ENCODE results near the gene CDH4. TPM values are rescaled to one million over a fixed set of nuclear protein-coding genes. Genes with fewer than 3 reads are reported as not detected.

CDH4 gene
- total RNA-seq, 2 experiments from 2014 or later = 0.11 to 0.18 TPM

- no peak for TF ChIP-seq CTCF (IDR thresholded peaks at IDR 0.05)
- POLR2A ChIA-PET = no interaction called here
- CTCF ChIA-PET = no interaction called here
- H3K27ac Mint-ChIP-seq = no peak overlapping the region
- no peak overlapping the region for H3K4me3 Mint-ChIP-seq
- no peaks in the 10 kb centered on the region for H3K27me3 Mint-ChIP-seq
- DNase-seq (no peak), ATAC-seq (no peak)
- no peaks in the 10 kb centered on the region for H3K4me1 Mint-ChIP-seq (ENCODE audit: low read depth)
- H3K36me3 Mint-ChIP-seq (ENCODE audit: low read depth) = no peaks in the 10 kb centered on the region
- intact Hi-C loops (cut with micrococcal nuclease) = no loop called here
- H3K9me3 Mint-ChIP-seq = peaks cover 7% of the 10 kb centered on the region
Measured at GRCh38 chr20:61785567-61785816, 533.4 kb downstream of the CDH4 start.

- no peaks in the 10 kb centered on the region for H3K27me3 Mint-ChIP-seq
- intact Hi-C loops (cut with micrococcal nuclease) = no loop called here
- H3K9me3 Mint-ChIP-seq = peaks cover 1% of the 10 kb centered on the region
- DNase-seq (no peak), ATAC-seq (no peak)
- H3K36me3 Mint-ChIP-seq (ENCODE audit: low read depth) = no peaks in the 10 kb centered on the region
- no peak overlapping the region for H3K27ac Mint-ChIP-seq
- POLR2A ChIA-PET = no interaction called here
- no peak for TF ChIP-seq CTCF (IDR thresholded peaks at IDR 0.05)
- H3K4me3 Mint-ChIP-seq = no peak overlapping the region
- H3K4me1 Mint-ChIP-seq (ENCODE audit: low read depth) = no peaks in the 10 kb centered on the region
- CTCF ChIA-PET = no interaction called here
Measured at GRCh38 chr20:61786230-61786629, 534.2 kb downstream of the CDH4 start.

GRCh38 chr20:61788343-61788742 lies 536.3 kb downstream of the CDH4 start:
- ChIA-PET POLR2A (no interaction called here), CTCF (no interaction called here)
- Mint-ChIP-seq H3K4me1 (ENCODE audit: low read depth) (no peaks in the 10 kb centered on the region), H3K27ac (no peak overlapping the region), H3K36me3 (ENCODE audit: low read depth) (no peaks in the 10 kb centered on the region), H3K27me3 (no peaks in the 10 kb centered on the region), H3K4me3 (no peak overlapping the region), H3K9me3 (no peaks in the 10 kb centered on the region)
- TF ChIP-seq CTCF (IDR thresholded peaks at IDR 0.05) = no peak
- DNase-seq = no peak
- ATAC-seq = no peak
- intact Hi-C loops (cut with micrococcal nuclease) = no loop called here

GRCh38 chr20:61789329-61789728 lies 537.3 kb downstream of the CDH4 start:
- no peak for TF ChIP-seq CTCF (IDR thresholded peaks at IDR 0.05)
- Mint-ChIP-seq H3K27me3 (no peaks in the 10 kb centered on the region), H3K27ac (no peak overlapping the region), H3K4me3 (no peak overlapping the region), H3K9me3 (no peaks in the 10 kb centered on the region), H3K4me1 (ENCODE audit: low read depth) (no peaks in the 10 kb centered on the region), H3K36me3 (ENCODE audit: low read depth) (no peaks in the 10 kb centered on the region)
- ATAC-seq (no peak), DNase-seq (no peak)
- ChIA-PET POLR2A (no interaction called here), CTCF (no interaction called here)
- intact Hi-C loops (cut with micrococcal nuclease) = no loop called here

- Mint-ChIP-seq H3K27me3 (no peaks in the 10 kb centered on the region), H3K9me3 (no peaks in the 10 kb centered on the region)
Measured at GRCh38 chr20:61790116-61790827, 538.2 kb downstream of the CDH4 start.

More at GRCh38 chr20:61790116-61790827, 538.2 kb downstream of the CDH4 start:
- H3K36me3 Mint-ChIP-seq (ENCODE audit: low read depth) = no peaks in the 10 kb centered on the region
- no peak overlapping the region for H3K4me3 Mint-ChIP-seq
- POLR2A ChIA-PET = no interaction called here
- CTCF ChIA-PET = no interaction called here
- DNase-seq = no peak
- intact Hi-C loops (cut with micrococcal nuclease) = no loop called here
- no peak for TF ChIP-seq CTCF (IDR thresholded peaks at IDR 0.05)
- H3K4me1 Mint-ChIP-seq (ENCODE audit: low read depth) = no peaks in the 10 kb centered on the region
- ATAC-seq = no peak
- H3K27ac Mint-ChIP-seq = no peak overlapping the region
